Adrenal gland (tissue), 5 donors: ENCODE data around the gene MYOM3.

ENCODE experiments used
- CTCF ChIP-seq, 6 experiments: fragments of 450-650 bp in 4 of 6; fragments of 200-600 bp in 2 of 6; sonication (generic) in 1 of 6; IDR thresholded peaks; 1 replicate in 5 of 6; 2 replicates in 1 of 6; pipeline versions ENCODE4 v1.5.1 to v1.8.0; 2016 to 2021; ENCODE audit warnings: antibody characterized with exemption in 6 of 6, mild to moderate bottlenecking in 2 of 6, moderate library complexity in 1 of 6
- POLR2A ChIP-seq, 2 donors: fragments of 450-650 bp; IDR thresholded peaks; one replicate each; pipeline ENCODE4 v1.6.1; 2017; ENCODE audit warnings: antibody characterized with exemption in 2 of 2, mild to moderate bottlenecking in 2 of 2, moderate library complexity in 1 of 2
- donor health status: DM: no; HTN: no; CAD: no.

- TF ChIP-seq CTCF (IDR thresholded peaks at IDR 0.05) (no peak), POLR2A (IDR thresholded peaks at IDR 0.05) (no peak)
Measured at GRCh38 chr1:24127134-24127800, 15.3 kb upstream of the MYOM3 start.
